Measurements from ENCODE around the gene HIVEP2.

HIVEP2 gene

GRCh38 chr6:142914937-142915697 lies 29.9 kb downstream of the HIVEP2 start:
- DNase-seq: no peak

GRCh38 chr6:142914369-142914768 lies 30.6 kb downstream of the HIVEP2 start:
- DNase-seq: no peak

DNA sequence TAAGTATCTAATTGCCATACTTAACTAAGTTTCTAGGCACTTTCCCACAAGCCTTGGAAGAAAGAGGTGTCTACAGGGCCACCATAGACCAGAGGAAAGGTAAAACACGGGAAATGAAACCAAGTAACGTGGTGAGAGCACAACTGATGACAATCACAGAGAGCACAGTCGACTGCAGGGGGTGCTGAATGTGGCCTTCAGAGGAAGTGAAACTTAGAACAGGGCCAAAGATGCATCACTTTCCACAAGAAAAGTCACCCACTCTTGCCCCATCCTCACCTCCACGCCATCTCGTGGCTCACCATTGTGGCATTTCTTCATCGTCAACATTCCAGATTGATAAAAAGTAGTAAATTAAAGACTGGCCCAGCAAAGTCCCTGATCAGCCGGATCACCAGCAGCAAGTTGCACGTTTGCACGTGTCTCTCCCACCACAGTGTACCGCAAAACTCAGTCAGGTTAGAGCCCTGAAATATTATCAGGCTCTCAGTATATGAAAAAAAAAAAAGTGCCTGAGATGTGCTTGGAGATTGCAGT lies 31.4 kb downstream of the HIVEP2 start:
- DNase-seq: no peak

- DNase-seq: no peak
Observed at GRCh38 chr6:142913036-142913510, 31.9 kb downstream of the HIVEP2 start.

DNA sequence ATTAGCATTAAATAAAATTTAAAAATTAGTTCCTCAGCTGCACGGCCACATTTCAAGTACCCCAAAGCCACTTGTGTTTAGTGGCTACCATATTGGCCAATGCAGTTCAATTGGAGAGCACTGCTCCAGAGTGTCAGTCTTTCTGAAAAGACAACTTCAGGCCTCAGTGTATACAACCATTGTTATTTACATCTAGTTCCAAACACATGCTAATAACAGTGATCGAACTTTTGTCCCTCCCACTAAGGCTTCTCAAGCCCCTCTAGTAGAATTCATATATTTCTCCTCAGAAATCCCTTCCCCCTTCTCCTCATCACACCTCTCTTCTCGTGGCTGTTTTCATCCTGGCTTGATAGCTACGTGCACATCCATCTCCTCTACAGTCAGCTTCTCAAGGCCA lies 32.9 kb downstream of the HIVEP2 start:
- DNase-seq: no peak

DNA sequence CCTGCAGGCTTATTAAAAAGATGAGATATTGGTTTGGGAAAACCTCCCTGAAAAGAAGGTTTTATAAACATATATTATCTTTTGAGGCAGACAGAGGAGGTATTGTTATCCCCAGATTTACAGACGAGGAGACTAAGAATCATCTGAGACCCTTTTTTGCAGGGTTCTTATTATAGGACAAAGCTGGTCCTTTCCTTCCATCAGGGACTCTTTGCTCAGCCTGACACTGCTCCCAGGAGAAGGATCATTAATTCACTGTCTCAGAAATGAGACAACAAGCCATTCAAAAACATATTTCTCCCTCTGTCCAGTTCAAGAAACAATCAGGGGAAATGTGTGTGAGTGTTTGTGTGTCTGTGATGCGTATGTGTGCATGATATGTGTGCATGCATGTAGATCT lies 33.5 kb downstream of the HIVEP2 start:
- no peak for DNase-seq

DNA sequence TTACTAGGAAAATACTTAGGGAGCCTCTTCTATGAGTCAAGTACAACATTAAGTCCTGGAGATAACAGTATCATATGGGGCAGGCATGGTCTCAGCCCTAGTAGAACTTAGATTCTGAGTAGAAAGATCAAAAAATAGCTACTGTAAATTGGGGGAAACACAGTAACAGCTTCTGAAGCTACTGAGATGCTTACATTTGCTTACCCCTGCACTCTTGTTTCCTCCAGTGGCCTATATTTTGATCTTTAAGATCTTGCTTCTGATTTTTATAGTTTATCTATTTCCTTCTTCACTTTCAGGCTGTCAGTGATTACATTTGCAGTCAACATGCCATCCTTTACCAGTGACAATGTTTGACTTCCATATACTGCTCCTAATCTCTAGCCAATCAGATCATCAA lies 35.3 kb downstream of the HIVEP2 start:
- DNase-seq: no peak

DNA sequence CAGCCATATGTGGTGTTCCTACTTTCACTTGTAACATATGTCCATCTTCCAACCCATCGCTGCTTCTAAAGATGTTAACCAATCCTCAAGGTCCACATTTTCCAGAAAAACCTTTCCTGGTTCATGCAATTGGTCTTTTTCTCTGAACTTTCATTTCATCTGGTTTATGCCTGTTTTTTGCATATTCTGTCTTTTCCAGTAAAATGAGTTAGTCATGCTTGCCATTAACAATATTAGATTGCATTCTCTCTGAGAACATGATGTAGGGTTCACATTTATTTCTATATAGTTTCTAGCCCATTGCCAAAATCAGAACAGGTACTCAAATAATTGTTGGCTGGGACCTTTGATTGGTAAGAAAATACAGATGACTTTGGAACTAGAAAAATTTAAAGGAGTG lies 36.7 kb downstream of the HIVEP2 start:
- DNase-seq: no peak

GRCh38 chr6:142907544-142907943 lies 37.4 kb downstream of the HIVEP2 start:
- no peak for DNase-seq

DNA sequence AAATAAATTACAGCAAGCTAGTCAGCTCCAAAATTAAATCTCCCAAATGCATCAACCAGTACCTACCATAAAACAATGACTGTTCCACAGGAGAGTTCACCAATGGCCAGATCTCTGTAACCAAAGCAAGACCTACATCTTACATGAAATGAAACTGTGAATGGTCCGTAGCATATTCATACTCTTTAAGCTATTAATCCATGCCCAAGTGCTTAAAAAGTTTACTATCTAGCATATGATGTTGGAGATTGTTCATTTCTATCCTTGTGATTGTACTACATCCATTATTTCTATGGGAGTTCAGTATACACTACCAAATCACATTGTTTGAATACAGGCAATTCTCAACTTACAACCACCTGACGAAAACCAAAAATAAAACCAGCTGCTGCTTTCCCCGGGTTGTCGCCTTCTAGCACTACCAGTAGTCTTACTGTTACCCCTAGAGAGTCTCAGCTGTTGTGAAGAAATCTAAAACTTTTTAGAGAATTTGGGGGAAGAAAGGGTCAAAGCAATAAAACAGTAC lies 38.0 kb downstream of the HIVEP2 start:
- no peak for DNase-seq

- DNase-seq: no peak
Observed at GRCh38 chr6:142903812-142904211, 41.2 kb downstream of the HIVEP2 start.

DNA sequence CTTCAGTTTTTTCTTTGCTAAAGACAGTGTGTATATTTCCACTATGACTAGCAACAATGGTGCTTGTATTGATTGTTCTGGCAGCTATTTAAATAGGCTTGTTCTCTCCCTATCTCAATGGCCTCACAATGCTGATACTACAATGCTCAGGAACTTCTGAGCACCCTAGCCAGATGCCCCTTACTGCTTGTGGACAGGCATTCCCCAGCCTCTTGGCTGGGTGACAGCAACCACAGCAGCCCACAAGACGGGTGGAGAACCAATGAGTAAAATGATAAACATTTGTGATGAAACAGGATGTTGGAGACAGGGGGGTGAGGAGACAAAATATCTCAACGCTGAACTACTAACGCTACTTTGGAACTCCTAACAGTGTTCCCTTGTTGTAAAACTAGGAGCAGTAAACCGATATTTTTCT lies 42.3 kb downstream of the HIVEP2 start:
- peak; percentile 96 for DNase-seq

DNA sequence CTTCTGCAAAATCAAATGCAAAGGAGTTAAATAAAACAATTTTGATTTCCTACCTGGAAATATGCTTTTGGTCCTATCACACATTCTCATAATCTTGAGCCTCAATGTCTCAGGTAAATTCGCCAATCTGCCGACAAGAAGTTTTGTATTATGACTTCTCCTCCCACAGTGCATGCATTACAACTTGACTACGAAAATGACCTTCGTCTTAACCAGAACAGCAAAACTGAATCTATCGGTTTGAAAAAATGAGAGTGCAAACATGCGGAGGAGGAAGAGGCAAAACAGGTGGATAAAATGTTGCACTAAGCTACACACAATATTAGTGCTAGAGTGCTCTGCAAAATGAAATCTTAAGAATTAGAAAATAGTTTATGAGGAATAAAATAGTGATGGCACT lies 43.4 kb downstream of the HIVEP2 start:
- no peak for DNase-seq

DNA sequence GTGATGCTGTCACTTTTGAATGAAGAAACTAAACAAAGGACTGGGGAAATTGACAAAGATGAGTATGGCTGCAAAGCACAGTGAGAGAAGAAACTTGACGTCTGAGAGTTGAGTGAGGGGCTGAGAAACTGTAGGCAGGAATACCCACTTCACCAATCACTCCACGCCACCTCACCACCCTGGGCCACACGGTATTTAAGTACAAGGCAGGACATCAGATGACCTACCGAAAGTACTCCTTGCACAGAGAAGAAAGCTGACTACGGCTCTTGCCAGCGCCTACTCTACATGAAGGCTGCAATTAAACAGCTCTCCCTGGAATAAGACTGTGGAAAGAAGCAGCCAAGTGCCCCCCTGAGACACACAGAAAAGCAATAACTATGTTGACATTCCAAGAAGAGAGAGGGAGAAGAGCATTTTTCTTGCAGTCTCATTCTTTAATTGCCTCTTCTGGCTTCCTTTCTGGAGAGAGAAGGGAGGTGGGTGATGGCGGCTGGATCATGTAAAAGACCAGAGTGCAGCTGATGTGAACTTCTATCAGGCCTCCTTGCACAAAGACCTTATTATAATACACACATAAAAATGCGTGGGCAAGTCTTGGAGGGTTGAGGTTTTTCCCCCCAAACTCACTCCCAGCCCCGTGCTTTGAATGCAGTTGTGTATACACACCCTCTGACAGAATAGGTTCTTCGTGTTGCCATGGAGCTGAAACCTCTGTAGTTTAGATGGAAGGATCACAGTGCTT lies 44.6 kb downstream of the HIVEP2 start:
- DNase-seq: no peak

DNA sequence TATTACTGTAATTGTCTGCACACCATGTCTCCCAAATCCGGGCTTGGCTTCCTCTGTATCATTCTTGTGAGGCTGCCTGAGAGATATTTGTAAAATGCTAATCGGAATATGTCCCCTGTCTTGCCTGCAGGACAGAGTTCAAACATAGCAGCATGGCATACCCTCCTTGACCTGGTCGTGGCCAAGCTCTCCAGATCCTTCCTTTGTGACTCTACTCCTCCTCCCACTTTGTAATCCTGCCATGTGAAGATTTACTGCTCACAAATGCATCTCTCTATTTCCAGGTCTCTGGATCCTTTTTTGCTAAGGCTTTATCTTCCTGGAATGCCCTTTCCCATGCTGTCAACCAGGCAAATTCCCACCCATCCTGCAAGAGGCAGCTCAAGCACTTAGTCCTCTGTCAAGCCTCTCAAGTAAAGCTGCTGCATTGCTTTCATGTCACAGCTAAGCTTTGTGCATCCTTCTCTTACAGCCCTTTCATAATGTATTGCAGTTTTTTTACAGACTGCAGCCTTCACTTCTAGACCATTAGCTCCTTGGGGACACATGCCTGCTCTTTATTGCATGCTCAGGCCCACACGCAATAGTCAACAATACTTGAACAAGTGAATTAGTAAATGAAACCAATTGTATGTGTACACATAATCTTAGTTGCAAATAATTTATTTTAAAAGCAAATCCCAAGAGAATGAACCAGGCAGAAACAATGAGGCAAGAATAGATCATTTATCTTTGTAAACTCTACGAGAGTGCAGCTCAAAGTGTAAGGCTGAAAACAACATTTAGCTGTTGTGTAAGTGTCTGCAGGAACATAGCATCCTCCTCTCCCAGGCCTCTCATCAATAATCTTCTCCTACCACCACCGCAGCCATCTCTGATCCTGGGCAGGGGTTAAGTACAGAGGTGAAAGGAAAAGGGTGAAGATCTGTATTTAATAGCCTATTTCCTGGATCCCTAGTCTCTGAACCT lies 45.8 kb downstream of the HIVEP2 start:
- no peak for DNase-seq

- no peak for DNase-seq
Observed at GRCh38 chr6:142897659-142898058, 47.3 kb downstream of the HIVEP2 start.

GRCh38 chr6:142896732-142897131 lies 48.2 kb downstream of the HIVEP2 start:
- DNase-seq: no peak

DNA sequence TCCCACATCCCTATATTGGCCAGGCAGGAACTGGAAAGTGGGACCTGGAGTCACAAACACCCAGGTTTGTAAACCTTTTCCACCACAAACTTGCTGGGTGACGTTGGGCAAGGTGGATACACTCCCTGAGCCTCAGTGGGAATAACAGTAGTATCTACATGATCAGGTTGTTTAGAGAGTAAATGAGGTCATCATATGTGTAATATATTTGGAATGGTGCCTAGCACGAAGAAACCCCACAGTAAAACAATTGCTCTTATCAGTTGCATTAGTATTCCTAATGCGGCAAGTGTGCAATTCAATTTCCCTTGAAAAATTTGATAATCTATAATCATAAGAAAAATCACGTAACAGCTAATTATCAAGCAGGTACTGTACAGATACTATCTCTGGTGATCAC lies 51.9 kb downstream of the HIVEP2 start:
- DNase-seq: no peak

GRCh38 chr6:142892254-142893021 lies 52.5 kb downstream of the HIVEP2 start:
- DNase-seq: no peak

GRCh38 chr6:142891454-142891853 lies 53.5 kb downstream of the HIVEP2 start:
- no peak for DNase-seq

DNA sequence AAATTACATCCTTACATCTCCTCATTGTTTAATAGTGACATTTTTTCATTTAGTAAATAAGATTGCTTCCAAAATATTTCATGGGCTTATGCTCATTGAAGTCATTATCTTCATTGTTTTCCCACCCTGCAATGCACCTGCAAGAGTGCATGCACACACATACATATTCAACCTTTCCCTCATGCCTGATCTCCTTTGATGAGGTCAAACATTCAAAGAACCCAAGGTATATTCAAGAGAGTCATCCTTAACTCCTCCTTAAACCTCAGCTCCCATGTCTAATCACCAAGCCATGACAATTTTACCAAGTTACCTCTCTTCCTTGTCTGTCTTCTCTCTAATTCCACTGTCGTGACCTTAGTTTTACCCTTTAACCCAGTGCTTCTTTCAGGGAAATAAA lies 56.5 kb downstream of the HIVEP2 start:
- no peak for DNase-seq

GRCh38 chr6:142887517-142887916 lies 57.5 kb downstream of the HIVEP2 start:
- no peak for DNase-seq
